ENCODE data around the gene GNAI1.
A peak's percentile ranks its signal among the peaks of the same experiment; 100 is the strongest.
"Not testable (repeated sequence)": the region's sequence is repeated elsewhere in the genome, so short reads cannot be mapped to it uniquely, and the experiment has no call there.

Gene GNAI1

DNA sequence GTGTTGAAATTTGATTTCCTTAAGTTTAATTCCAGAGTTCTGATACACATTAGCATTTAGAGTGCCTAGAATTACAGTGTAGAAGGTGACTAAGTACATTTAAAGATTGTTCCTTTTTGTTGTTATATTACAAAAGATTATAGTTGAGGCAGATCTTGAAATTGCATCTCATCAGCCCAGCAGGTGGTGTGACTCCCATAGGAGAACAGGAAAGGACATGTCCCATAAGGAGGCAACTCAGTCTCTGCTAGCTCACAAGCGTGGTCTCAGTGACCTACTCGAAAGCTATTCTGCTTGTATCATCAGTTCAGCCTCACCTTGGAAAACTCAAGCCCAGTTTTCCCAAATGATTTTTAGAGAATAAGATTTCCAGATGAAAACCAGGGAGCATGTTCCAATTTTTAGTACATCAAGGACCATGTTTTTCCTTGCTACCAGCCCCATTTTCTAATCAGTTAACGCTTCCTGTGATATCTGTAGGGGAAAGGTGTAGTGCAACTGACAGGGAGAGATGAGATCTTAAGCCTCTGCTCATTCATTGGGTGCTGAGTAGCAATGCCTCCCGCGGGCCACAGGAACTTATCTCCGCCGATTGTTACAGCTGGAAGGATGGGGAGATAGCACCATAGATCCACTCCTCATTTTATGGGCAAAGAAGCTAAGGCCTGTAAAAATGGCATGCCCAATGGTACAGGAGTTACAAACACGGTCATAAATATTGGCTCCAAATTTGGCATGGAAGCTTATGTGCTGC, 1.1 kb upstream of the GNAI1 start:
- no peak for DNase-seq

DNA sequence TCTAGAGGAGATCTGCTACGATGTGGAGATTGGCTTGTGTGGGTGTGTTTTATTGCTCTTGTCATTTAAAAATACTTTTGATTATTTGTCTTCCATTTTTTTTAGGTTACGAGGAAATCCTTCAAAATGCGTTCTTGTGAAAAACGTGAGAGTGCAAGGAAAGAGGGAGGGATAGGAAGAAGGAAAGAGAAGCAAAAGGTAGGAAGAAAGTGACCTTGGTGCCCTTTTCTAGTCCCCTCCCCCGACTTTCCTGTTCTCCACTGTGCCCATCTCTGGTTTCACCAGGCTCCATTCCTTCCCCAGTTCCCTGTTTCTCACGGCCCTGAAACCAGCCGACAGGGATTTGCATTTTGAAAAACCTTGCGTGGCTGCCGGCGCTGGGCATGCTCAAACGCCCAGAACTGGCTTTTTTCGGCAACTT, 506 bp upstream of the GNAI1 start:
- DNase-seq = no peak

DNA sequence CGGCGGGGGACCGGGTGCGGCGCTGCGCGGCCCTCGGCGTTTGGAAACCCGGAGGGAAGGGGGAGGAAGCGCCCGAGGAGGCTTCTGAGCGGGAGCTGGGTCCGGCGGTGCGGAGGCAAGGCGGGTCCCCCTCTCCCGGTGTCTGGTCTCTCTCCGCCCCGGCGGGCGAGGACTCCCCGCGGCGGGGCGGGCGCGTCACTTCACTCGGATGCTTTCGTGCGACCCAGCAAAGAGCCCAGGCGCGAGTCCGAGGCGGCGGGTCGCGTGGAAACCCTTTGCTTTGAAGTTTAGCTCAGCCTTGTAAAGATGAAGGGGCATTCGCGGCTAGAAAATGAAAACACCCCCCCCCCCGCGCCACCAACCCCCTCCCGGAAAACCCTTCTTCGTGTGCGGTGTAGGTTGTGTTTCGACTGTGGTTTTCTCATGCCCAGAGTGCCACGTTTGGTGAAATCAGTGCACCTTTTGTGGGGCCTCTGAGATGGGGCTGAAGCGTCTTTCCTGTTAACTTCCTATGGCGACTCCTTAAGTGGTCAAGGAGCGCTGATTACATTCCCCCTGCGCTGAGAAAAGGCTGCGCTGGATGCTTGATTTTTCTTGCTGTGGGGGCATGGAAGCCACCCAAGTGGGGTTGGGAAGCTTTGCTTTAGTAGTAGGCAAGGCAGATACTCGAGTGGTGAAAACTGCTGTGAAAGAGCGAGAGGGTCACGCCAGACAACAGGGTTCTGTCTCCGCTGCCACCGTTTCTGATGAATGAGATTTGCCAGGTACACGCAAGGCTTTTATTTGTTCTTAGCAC, 876 bp downstream of the GNAI1 start:
- peak in 1 of 2 donors; percentile 2 for DNase-seq

DNA sequence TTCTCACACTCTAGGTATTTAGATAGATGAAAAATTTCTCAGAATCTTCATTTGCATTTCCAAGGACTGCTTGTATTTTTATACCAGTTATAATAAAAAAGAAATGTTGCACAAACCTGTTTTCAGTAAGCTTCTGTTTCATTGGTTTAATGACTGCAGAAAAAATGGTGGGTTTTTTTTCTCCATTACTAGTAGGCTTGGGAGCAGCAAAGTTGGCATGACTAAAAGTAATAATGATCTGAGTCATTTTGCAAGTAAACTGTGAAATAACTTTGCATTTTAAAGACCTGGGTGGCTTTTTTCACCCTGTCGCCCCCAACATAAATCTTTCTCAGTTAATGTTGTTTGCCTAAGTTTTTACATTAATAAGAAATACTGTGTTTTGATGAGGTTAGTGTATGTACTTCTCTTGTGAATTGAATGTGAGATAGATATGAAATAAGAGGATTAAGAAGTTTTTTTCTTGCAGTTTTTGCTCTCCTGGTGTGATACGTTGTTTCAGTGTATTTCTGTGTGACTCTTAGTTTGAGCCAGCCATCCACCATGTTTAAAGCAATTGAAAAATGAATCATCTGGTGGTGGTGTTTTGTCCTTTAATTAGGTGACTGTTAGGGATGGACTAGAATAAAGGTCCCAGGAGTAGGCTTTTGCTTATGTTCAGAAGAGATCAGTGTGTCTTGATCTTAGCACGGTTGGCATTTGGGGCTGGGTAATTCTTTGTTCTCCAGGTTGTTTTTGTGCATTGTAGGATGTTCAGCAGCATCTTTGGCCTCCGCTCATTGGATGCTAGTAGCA, 1.8 kb downstream of the GNAI1 start:
- DNase-seq = no peak

DNA sequence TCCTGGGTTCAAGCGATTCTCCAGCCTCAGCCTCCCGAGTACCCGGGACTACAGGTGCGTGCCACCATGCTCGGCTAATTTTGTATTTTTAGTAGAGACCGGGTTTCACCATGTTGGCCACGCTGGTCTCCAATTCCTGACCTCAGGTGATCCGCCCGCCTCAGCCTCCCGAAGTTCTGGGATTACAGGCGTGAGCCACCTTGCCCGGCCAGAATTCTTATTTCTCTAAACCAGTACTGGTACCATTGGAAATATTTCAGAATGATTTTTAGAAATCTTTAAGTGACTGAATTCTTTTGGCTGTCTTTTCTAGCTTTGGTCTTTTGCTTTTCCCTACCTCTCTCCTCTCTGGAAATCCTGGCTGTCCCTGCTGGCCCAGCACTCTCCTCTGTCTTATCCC, 2.8 kb downstream of the GNAI1 start:
- DNase-seq = no peak

DNA sequence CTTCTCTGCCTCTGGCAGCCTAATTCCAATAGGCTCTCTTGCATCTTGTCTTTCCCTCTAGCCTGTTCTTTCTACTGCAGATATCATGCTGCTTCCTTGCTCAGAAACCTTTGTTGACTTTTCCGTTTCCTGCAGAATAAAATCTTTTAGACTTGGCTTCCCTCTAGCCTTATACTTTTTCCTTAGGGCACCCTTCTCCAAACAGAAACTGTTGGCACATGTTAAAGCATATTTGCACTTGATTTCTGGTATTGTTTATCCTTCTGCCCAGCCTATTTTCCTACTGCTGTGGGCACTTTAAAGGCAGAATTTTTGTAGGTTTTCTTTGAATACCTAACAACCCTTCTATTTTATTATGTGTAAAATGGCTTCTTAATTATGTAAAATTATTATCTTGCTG, 4.6 kb downstream of the GNAI1 start:
- no peak for DNase-seq

DNA sequence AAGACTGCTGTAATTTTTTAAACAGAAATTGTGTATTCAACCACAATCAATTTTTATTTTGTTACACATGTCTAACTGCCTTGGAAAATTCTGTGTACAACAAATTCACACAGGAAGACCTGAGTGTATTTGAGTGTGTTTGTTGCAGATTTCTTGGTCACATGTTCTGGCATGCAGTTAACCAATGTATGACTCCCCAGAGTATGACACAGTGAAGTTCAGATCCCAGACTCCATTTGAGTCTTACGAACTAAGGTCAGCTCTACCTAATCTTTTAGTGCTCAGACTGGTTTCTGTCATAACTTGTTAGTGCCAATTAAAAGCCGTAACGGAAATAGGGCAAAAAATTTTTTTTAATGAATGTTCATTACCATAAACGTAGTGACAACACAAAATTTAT, 5.8 kb downstream of the GNAI1 start:
- DNase-seq = no peak

DNA sequence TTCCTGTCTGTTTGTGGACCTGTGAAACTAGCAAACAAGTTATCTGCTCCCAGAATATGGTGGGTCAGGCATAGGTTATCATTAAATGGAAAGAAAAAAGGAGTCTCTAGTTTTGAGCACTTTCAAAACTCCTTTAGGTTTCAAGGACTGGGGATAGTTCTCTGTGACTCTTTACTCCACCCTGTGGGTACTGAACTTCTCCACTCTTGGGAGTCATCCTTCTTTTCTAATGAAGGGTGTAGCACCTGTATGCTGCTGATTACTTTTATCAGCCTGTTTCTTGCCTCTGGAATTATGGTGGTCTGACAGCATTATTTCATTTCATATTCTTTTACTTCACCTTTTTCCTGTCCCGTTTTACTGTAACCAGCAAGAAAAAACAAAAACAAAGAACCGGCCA, 6.7 kb downstream of the GNAI1 start:
- no peak for DNase-seq

DNA sequence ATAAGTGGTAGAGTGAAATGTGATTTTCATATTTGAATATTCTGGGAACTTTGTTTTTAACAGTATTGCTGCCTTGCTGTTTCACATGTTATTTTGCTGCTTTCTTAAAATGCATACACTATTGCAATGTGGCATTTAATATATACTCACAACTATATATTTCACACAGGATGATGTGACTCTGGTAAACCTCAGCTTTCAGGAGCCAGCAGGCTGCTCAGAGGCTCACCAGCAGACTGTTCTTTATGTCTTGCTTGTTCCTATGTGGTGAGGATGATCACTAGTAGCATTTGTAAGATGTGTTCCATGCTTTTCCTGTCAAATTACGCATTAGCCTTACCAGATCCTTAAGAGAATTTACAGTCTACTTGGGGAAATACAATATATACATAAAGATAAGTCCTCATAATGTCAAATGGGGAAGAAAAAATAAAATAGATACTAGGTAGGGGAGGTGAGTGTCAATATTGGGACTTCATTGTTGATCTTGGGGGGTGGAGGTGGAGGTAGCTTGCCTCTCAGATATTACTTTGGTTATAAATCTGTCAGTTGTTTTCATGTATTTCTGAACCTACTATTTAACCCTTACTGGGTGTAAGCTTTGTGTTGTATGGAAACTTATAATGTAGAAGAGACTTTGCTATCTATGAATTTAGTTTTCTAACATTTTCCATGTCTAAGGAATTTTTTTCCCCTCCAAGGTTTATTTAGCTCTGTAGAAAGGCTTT, 8.4 kb downstream of the GNAI1 start:
- DNase-seq = no peak

DNA sequence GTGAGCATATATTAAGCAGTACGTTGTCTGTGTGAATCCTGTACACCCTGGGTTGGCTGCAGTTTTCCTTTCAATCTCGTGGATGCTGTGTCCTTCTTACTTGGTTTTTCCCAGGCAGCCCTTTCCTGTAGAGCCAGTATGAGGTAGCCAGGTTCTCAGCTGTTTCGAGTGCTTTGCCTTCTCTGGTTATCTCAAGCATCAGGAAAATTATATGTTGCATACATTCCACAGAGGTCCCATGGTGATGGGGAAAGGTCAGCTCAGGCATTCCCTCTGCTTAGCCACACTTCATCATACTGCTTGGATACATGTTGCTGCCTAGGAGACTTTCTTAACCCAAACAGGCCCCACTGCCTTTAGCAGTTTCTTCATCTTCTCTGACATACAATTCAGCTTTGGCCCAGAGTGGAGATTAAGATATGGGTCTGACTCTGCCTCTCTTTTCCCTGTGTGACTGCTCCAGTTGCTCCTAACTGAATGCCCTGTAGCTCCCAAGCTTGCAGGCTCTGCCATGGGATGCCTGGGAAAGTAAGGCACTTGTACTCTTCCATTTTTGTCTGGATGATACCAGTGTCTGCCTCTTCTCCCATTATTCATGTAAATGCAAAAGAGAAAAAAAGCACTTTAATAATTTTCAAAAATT, 11.3 kb downstream of the GNAI1 start:
- DNase-seq = no peak

DNA sequence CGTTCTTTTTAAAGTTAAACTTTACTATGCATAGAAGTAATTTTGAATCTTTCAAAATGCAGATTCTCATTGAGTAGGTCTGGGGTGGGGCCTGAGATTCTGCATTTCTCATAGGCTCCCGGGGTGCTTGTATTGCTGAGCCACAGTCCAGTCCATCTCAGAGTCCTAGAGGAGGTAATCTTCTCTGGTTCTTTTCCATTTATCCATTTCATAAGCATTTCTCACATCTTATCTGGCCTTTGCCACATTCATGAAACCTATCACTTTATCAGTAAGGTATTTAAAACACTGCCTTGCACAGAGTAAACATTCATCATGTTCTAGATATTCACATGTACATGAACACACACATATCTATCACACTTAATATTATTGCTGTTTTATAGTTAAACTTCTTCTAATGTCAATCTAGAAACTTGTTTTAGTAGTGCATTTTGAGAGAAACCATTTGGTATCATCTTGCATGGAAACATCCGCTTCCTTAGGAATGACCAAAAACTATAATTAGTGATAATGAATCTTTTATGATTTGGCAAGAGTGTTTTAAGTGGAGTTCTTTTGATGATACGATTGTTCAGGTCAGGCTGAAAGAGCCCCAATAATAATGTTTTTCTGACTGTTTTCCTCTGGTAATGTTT, 12.0 kb downstream of the GNAI1 start:
- no peak for DNase-seq

DNA sequence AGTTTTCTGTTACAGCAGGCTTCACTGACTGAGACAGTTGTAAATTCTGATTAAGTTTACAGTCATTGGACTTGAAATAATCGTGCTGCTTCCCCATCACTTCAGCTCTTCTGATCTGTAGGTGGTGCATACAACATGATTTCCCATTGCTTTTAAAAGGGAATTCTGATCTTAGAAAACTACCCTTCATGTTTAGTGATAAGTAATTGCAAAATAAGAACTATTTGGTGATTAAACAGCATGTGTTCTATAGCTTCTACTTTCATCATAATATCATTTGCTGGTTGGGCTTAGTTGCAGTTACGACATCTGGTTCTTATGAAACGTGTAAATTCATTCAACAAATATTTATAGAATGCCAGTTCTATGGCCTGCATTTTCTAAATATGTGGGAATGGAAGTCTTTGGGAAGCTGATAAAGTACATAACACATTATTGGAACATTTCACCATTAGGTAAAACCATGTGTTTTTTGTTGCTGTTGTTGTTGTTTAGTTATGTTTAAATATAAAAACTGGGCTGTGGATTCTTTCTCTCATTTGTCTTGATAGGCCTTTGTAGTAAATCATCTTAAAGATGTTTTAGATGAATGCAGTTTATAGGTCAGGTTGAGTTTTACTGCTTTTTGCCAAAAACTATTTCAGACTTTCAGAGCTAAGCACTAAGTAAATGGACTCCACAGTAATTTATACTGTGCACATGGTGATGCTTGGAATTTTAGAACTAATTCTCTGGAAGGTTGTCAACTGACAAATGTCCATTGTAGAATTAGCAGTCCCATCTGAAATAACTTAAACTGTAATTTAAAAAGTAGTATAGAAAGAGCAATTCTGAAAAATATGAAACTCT, 13.1 kb downstream of the GNAI1 start:
- DNase-seq = no peak

DNA sequence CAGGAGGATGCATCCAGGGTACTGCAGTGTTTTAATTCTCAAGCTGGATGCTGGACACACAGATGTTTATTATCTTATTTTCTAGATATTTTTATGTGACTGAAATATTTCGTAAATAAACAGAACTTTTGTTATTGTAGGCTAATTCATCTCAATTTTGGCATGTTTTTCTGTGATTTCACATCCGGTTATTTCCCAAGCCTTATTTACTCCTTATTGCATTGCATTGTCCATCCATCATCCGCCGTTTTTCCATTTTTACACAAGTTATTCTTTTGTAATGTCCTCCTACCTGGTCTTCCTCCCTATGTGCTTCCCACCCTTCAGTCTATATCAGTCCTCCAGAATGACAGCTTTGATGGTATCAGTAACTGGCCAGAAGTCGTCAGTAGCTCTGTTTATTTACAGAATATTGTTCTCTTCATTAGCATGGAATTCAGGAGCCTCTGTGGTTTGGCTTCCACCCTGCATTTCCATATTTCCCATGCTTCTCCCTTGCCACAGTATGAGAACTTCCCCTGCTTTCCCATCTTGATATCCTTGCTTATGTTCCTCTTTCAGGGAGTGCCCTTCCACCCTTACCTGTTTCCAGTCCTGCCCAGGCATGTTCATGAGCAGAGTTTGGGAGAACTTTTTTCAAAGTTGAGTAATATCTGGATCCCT, 16.1 kb downstream of the GNAI1 start:
- no peak for DNase-seq

DNA sequence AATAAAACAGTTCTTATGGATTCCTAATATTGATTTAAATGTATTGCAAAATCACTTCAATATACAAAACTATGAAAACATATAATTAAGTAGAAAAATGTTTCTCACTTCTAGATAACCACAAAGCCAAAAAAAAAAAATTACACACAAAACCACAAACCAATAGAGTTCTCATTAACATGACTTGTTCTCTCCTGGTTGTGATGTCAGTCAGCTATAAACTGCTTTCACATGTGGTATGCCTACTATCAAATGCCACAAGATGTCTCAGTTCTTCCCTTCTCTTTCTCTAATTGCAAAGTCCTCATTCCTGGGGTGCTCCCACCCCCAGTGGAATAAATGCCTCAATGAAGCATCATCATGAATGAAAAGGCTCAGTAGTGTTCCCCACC, 16.6 kb downstream of the GNAI1 start:
- no peak for DNase-seq

DNA sequence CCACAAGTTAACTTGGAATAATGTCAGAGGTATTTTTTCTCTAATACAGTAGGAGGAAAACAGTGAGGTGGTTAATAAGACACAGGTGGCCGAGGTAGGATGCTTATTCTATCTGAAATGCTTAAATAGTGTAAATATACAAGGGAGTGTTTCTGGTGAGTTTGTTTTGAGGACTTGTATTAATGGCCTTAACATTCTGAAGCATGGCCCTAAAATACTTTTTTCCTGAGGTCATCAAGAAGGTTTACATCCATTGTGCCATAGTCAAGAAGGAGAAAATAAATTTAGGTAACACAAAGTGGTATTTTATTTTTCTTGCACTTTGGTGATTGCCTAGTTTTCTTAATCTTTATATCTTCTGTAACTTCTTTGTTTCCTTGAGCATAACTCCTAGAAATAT, 18.8 kb downstream of the GNAI1 start:
- DNase-seq = no peak

DNA sequence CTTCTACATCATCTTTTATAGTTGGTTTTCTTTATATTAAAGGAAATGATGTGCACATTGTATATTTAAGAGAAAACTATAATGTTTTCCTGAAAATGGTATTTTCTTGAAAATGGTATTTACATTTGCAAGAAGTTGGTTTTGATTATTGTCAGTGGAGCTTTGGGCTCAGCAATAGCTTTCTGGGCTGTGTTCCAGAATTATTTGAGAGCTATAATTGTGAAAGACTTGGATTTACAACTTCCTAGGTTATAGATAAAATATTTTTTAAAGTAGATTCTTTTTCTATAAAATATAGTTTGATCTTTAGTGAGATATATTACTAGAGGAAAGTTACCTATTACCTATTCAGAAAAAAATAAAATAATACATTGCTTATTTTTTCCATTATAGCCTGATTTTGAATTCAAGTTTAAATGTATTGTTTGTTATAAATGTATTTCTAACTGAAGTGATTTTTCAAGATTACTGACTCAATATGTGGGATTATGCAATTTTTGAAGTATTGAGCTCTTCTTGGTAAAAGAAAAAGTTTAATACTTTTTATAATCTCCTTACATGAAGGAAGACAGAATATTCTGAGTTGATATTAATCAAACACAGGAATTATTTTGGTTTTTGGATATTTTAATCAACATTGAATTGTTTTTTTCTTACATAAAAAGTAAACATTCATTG, 20.2 kb downstream of the GNAI1 start:
- DNase-seq = no peak

DNA sequence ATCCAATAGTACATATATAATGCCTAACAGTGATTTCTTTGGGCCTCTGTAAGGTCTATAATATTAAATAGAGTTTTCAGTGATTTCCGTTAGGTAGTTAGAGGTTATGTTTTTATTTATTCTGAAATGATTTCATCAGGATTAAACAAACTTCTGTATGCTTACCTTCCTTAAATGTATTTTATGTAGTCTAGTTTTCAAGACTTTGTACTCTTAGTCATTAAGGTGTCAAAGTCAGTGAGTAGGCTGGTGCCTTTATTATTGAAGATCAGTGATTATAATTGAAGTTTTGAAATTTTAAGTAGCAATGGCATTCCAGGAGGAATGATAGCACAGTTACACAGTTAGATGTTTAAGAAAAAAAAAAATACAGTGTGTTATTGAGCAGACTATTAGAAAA, 20.7 kb downstream of the GNAI1 start:
- no peak for DNase-seq

DNA sequence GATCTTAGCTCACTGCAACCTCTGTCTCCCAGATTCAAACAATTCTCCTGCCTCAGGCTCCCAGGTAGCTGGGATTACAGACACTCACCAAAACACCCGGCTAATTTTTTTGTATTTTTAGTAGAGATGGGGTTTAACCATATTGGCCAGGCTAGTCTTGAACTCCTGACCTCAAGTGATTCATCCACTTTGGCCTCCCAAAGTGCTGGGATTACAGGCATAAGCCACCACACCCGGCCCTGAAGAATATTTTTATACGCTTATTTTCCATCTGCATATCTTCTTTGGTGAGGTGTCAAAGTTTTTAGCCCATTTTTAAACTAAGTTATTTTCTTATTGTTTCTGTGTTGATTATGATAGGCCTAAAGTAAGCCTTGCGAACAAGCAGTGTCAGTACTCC, 23.1 kb downstream of the GNAI1 start:
- DNase-seq = not testable (repeated sequence)

DNA sequence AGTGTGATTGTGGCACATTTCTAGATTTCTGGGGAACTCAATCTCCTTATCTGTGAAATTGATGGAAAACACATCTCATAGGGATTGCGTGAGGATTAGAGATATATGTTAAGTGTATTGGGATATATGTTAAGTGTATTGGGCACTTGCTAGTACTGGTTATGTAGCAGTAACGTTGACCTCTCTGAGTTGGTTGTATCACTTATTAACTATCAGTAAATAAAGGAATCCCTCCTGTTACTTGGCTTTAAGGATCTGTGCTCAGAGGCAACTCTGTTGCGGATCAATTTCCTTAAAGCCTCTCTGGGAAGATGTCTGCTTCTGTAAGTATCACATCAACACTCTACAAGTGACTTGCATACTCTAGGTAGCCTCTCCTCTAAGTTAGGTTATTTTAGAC, 25.2 kb downstream of the GNAI1 start:
- no peak for DNase-seq

DNA sequence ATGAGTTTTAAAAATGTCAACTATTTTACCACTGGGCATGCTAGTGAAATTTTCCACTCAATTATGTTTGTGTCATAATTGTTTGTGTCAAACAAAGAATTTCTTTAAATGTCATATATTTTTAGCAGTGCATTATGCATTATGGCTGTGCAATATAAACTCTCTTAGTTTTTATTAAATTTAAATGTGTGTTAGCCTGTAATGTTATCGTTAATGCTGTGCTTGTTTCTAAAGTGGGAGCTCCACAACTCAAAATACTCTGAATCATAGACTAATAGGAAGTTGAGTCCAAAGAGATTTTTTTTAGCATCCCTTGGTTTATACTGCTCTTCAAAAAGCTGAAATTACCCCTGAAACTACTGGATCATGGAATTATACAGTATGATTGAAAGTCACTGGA, 26.8 kb downstream of the GNAI1 start:
- DNase-seq = no peak

All from CD4-positive, alpha-beta T cell treated with Interleukin-1 beta for 1 hour (primary cell).